Neural progenitor cell (in vitro differentiated cells): Measurements from ENCODE around the gene GLCCI1. TPM values are rescaled to one million over a fixed set of nuclear protein-coding genes. Genes with fewer than 3 reads are reported as not detected.
A peak's percentile ranks its signal among the peaks of the same experiment; 100 is the strongest.

ENCODE experiments used
- DNase-seq: peaks from one replicate; pipeline ENCODE4 v3.0.0-alpha.2; 2016; ENCODE audit warnings: low spot score
- H2AFZ ChIP-seq: fragments of 200-600 bp; sonication (generic); replicated peaks from 2 replicates; pipeline ENCODE4 v1.6.1; 2016; ENCODE audit warnings: antibody characterized with exemption
- H3F3A ChIP-seq: fragments of 200-600 bp; sonication (generic); 2 replicates; pipeline ENCODE4 v1.6.1; 2016; ENCODE audit warnings: antibody characterized with exemption, low read depth
- H3K27ac ChIP-seq: fragments of 200-600 bp; sonication (generic); 2 replicates; pipeline ENCODE4 v1.5.1; 2016; ENCODE audit warnings: mild to moderate bottlenecking
- H3K27me3 ChIP-seq: fragments of 200-600 bp; sonication (generic); 2 replicates; pipeline ENCODE4 v1.6.1; 2016; ENCODE audit warnings: mild to moderate bottlenecking, moderate library complexity
- H3K36me3 ChIP-seq: fragments of 200-600 bp; sonication (generic); 2 replicates; pipeline ENCODE4 v1.5.1; 2016
- H3K4me1 ChIP-seq: fragments of 200-600 bp; sonication (generic); 2 replicates; pipeline ENCODE4 v1.6.1; 2016; ENCODE audit warnings: mixed run types
- H3K4me2 ChIP-seq: fragments of 200-600 bp; sonication (generic); 2 replicates; pipeline ENCODE4 v1.6.1; 2016
- H3K4me3 ChIP-seq: fragments of 200-600 bp; sonication (generic); 2 replicates; pipeline ENCODE4 v1.5.1; 2016
- H3K79me2 ChIP-seq: fragments of 200-600 bp; sonication (generic); 2 replicates; pipeline ENCODE4 v1.6.1; 2016; ENCODE audit warnings: low read depth
- H3K9ac ChIP-seq: fragments of 200-600 bp; sonication (generic); 2 replicates; pipeline ENCODE4 v1.6.1; 2016
- H3K9me3 ChIP-seq: fragments of 200-600 bp; sonication (generic); 2 replicates; pipeline ENCODE4 v1.5.1; 2016; ENCODE audit warnings: low read depth
- H4K20me1 ChIP-seq: fragments of 200-600 bp; sonication (generic); 2 replicates; pipeline ENCODE4 v1.6.1; 2016; ENCODE audit warnings: low read depth
- H3K27ac Mint-ChIP-seq: 3 replicates; pipeline ENCODE4 v1.8.0; 2021; ENCODE audit warnings: mixed read lengths
- H3K27me3 Mint-ChIP-seq: 2 replicates; pipeline ENCODE4 v1.8.0; 2022; ENCODE audit warnings: low read depth, mild to moderate bottlenecking, inconsistent platforms, moderate library complexity, mixed read lengths; ENCODE audit not compliant: insufficient read depth
- H3K36me3 Mint-ChIP-seq: 3 replicates; pipeline ENCODE4 v1.8.0; 2021; ENCODE audit warnings: mixed read lengths
- H3K4me1 Mint-ChIP-seq: 3 replicates; pipeline ENCODE4 v1.8.0; 2021; ENCODE audit warnings: mixed read lengths
- H3K4me3 Mint-ChIP-seq: 3 replicates; pipeline ENCODE4 v1.8.0; 2021; ENCODE audit warnings: mild to moderate bottlenecking, moderate library complexity, mixed read lengths
- H3K9me3 Mint-ChIP-seq: 3 replicates; pipeline ENCODE4 v1.8.0; 2020; ENCODE audit warnings: mixed read lengths
- CTCF ChIP-seq: fragments of 200-600 bp; sonication (generic); IDR thresholded peaks from 2 replicates; pipeline ENCODE4 v1.5.1; 2017; ENCODE audit warnings: antibody characterized with exemption, mild to moderate bottlenecking
- EZH2 ChIP-seq: fragments of 200-600 bp; sonication (generic); IDR thresholded peaks from 2 replicates; pipeline ENCODE4 v1.6.1; 2017; ENCODE audit warnings: antibody characterized with exemption, mild to moderate bottlenecking, moderate library complexity
- EZH2phosphoT487 ChIP-seq: fragments of 200-600 bp; sonication (generic); IDR thresholded peaks from 2 replicates; pipeline ENCODE4 v1.6.1; 2017; ENCODE audit warnings: antibody characterized with exemption
- total RNA-seq: library from RNA; depleted of rRNA; stranded (reverse); fragments of >200 nt; gene quantifications from 2 replicates; pipeline ENCODE4 v1.2.3, GENCODE V29; 2015; ENCODE audit warnings: low replicate concordance

Gene GLCCI1
- total RNA-seq, 1 donor from 2014 or later = 78.0 TPM

- Histone ChIP-seq H3K36me3 (no peaks in the 10 kb centered on the region), H3K9ac (no peak overlapping the region), H3K79me2 (no peaks in the 10 kb centered on the region), H3K4me2 (no peak overlapping the region), H4K20me1 (no peaks in the 10 kb centered on the region), H3K4me3 (no peak overlapping the region), H3K27ac (no peak overlapping the region), H3K4me1 (no peaks in the 10 kb centered on the region), H2AFZ (no peak overlapping the region), H3K9me3 (no peaks in the 10 kb centered on the region), H3K27me3 (no peaks in the 10 kb centered on the region), H3F3A (peaks cover 17% of the 10 kb centered on the region)
- H3K9me3 Mint-ChIP-seq = peaks cover 14% of the 10 kb centered on the region
- TF ChIP-seq EZH2 (no peak), EZH2phosphoT487 (no peak), CTCF (peak; percentile 56)
- H3K36me3 Mint-ChIP-seq = peaks cover 31% of the 10 kb centered on the region
- no peak overlapping the region for H3K27ac Mint-ChIP-seq
- peak; percentile 29 for DNase-seq
- H3K4me1 Mint-ChIP-seq = no peaks in the 10 kb centered on the region
- peaks cover 4% of the 10 kb centered on the region for H3K27me3 Mint-ChIP-seq
- H3K4me3 Mint-ChIP-seq = no peak overlapping the region
These were observed 67.3 kb downstream of the GLCCI1 start for GRCh38 chr7:8035647-8036518.

- H3K4me1 ChIP-seq = no peaks in the 10 kb centered on the region
- H3K36me3 Mint-ChIP-seq = peaks cover 27% of the 10 kb centered on the region
- no peaks in the 10 kb centered on the region for H3K27me3 ChIP-seq
- DNase-seq = no peak
- H4K20me1 ChIP-seq = no peaks in the 10 kb centered on the region
- peaks cover 14% of the 10 kb centered on the region for H3F3A ChIP-seq
- no peaks in the 10 kb centered on the region for H3K4me1 Mint-ChIP-seq
- no peaks in the 10 kb centered on the region for H3K9me3 ChIP-seq
- H3K36me3 ChIP-seq = no peaks in the 10 kb centered on the region
- H3K9ac ChIP-seq = no peak overlapping the region
- H3K4me2 ChIP-seq = no peak overlapping the region
- no peak overlapping the region for H3K4me3 Mint-ChIP-seq
- H3K27me3 Mint-ChIP-seq = peaks cover 4% of the 10 kb centered on the region
- no peak overlapping the region for H2AFZ ChIP-seq
- TF ChIP-seq EZH2 = no peak
- TF ChIP-seq EZH2phosphoT487 = no peak
- TF ChIP-seq CTCF = no peak
- no peak overlapping the region for H3K27ac ChIP-seq
- no peak overlapping the region for H3K27ac Mint-ChIP-seq
- no peak overlapping the region for H3K4me3 ChIP-seq
- no peaks in the 10 kb centered on the region for H3K79me2 ChIP-seq
- peaks cover 14% of the 10 kb centered on the region for H3K9me3 Mint-ChIP-seq
These were observed 68.6 kb downstream of the GLCCI1 start for GRCh38 chr7:8037151-8037550.

- no peak overlapping the region for H3K27ac ChIP-seq
- Mint-ChIP-seq H3K27ac (no peak overlapping the region), H3K27me3 (peaks cover under 1% of the 10 kb centered on the region)
These were observed 72.3 kb downstream of the GLCCI1 start for GRCh38 chr7:8040768-8041369.

More at GRCh38 chr7:8040768-8041369, 72.3 kb downstream of the GLCCI1 start:
- no peaks in the 10 kb centered on the region for H3F3A ChIP-seq
- no peak overlapping the region for H3K9ac ChIP-seq
- no peaks in the 10 kb centered on the region for H3K27me3 ChIP-seq
- no peaks in the 10 kb centered on the region for H3K79me2 ChIP-seq
- Mint-ChIP-seq H3K9me3 (peaks cover 9% of the 10 kb centered on the region), H3K4me1 (no peaks in the 10 kb centered on the region), H3K4me3 (no peak overlapping the region), H3K36me3 (peaks cover 32% of the 10 kb centered on the region)
- H2AFZ ChIP-seq = no peak overlapping the region
- TF ChIP-seq EZH2phosphoT487 (no peak), EZH2 (no peak), CTCF (no peak)
- no peak overlapping the region for H3K4me3 ChIP-seq
- peaks cover 3% of the 10 kb centered on the region for H3K36me3 ChIP-seq
- H4K20me1 ChIP-seq = no peaks in the 10 kb centered on the region
- DNase-seq = no peak
- H3K4me2 ChIP-seq = no peak overlapping the region
- H3K9me3 ChIP-seq = no peaks in the 10 kb centered on the region
- peaks cover 5% of the 10 kb centered on the region for H3K4me1 ChIP-seq
